ENCODE results near the gene TSC22D3. TPM values are rescaled to one million over a fixed set of nuclear protein-coding genes. Genes with fewer than 3 reads are reported as not detected.
A peak's percentile ranks its signal among the peaks of the same experiment; 100 is the strongest.

Gene TSC22D3
- total and polyA plus RNA-seq, 2 donors (not counting 1 experiment from before 2014, with no cell fraction given) = 447 to 3,050 TPM

- intact Hi-C loops (cut with micrococcal nuclease) = loop anchor here (1.0 to 2.0 kb wide), 2 partner anchors 19 to 56 kb away; partner anchors contain the start of gene NCBP2L
These were observed 54.3 kb downstream of the TSC22D3 start for GRCh38 chrX:107721318-107721717.

More at GRCh38 chrX:107721318-107721717, 54.3 kb downstream of the TSC22D3 start:
- Mint-ChIP-seq H3K27me3 (no peaks in the 10 kb centered on the region), H3K4me3 (peak overlapping the region; percentile 86), H3K9me3 (ENCODE audit: insufficient read depth) (no peaks in the 10 kb centered on the region), H3K27ac (peak overlapping the region; percentile 95), H3K4me1 (peaks cover 46% of the 10 kb centered on the region)
- H3K27me3 ChIP-seq (replicated peaks in 1 of 4; ENCODE audit: control extremely low read depth in 1 of 4, control insufficient read depth in 3 of 4, insufficient read depth in 4 of 4, low read length in 3 of 4) = no peaks in the 10 kb centered on the region
- peak overlapping the region in 1 of 2 donors; percentile 66 for H3K27ac ChIP-seq (ENCODE audit: low read length in 2 of 2)
- ChIA-PET POLR2A (interaction anchor here (1.0 to 13.1 kb wide), 4 partner anchors 9 to 93 kb away, joined by 4 to 375 read pairs (median 6); partner anchors contain the start of gene PRPS1), CTCF (interaction anchor here (1.1 to 13.4 kb wide), 6 partner anchors 16 to 62 kb away, joined by 3 to 318 read pairs (median 46); partner anchors contain the start of genes NCBP2L and TSC22D3)
- peaks cover 13% of the 10 kb centered on the region for H3K79me2 ChIP-seq (ENCODE audit: control insufficient read depth, insufficient read depth, low read length)
- peak overlapping the region; percentile 61 for H3K4me2 ChIP-seq (replicated peaks; ENCODE audit: low read depth, low read length, poor library complexity, severe bottlenecking)
- H3K9ac ChIP-seq (ENCODE audit: low read length) = peak overlapping the region; percentile 11
- peak overlapping the region in 3 of 5 experiments; percentile 17 to 35 (median 20) for H3K4me3 ChIP-seq (ENCODE audit: control extremely low read depth in 1 of 5, extremely low read depth in 1 of 5, insufficient read depth in 1 of 5, low read depth in 2 of 5, low read length in 4 of 5)
- H4K20me1 ChIP-seq (ENCODE audit: control insufficient read depth, insufficient read depth, low read length, poor library complexity, severe bottlenecking) = peaks cover 4% of the 10 kb centered on the region
- no peak overlapping the region for H2AFZ ChIP-seq (ENCODE audit: insufficient read depth, low read depth, low read length, poor library complexity, severe bottlenecking)
- no peaks in the 10 kb centered on the region for H3K36me3 ChIP-seq (replicated peaks in 1 of 2; ENCODE audit: control extremely low read depth in 1 of 2, control insufficient read depth in 1 of 2, extremely low read depth in 1 of 2, insufficient read depth in 2 of 2, low read length in 1 of 2)
- WGBS (ENCODE audit: insufficient coverage) = no CpG with 5 or more reads among the region's 9 CpGs
- TF ChIP-seq EZH2 (IDR thresholded peaks at IDR 0.05; ENCODE audit: borderline replicate concordance, insufficient read depth, low read depth, low read length, poor library complexity, severe bottlenecking) = no peak
- TF ChIP-seq, protein P1, sequence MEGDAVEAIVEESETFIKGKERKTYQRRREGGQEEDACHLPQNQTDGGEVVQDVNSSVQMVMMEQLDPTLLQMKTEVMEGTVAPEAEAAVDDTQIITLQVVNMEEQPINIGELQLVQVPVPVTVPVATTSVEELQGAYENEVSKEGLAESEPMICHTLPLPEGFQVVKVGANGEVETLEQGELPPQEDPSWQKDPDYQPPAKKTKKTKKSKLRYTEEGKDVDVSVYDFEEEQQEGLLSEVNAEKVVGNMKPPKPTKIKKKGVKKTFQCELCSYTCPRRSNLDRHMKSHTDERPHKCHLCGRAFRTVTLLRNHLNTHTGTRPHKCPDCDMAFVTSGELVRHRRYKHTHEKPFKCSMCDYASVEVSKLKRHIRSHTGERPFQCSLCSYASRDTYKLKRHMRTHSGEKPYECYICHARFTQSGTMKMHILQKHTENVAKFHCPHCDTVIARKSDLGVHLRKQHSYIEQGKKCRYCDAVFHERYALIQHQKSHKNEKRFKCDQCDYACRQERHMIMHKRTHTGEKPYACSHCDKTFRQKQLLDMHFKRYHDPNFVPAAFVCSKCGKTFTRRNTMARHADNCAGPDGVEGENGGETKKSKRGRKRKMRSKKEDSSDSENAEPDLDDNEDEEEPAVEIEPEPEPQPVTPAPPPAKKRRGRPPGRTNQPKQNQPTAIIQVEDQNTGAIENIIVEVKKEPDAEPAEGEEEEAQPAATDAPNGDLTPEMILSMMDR (IDR thresholded peaks at IDR 0.05) = no peak
- peaks cover 42 to 52% of the 10 kb centered on the region in 2 donors for H3K4me1 ChIP-seq (ENCODE audit: control insufficient read depth in 2 of 2, insufficient read depth in 2 of 2, low read length in 2 of 2)
- peak; percentile 59 for ATAC-seq (ENCODE audit: low read depth)
- DNase-seq = peak; percentile 69
- H3K9me3 ChIP-seq (ENCODE audit: control extremely low read depth in 1 of 3, control insufficient read depth in 2 of 3, insufficient read depth in 1 of 3, low read length in 2 of 3) = no peaks in the 10 kb centered on the region
